Astrocyte (in vitro differentiated cells and primary cell): ENCODE measurements around the gene CASKIN1. TPM values are rescaled to one million over a fixed set of nuclear protein-coding genes. Genes with fewer than 3 reads are reported as not detected.

ENCODE experiments used
- DNase-seq: peaks from one replicate; pipeline ENCODE4 v3.0.0-alpha.2; 2010; ENCODE audit warnings: low read depth
- FAIRE-seq: peaks from 2 replicates; lab custom pipeline; 2011; peaks lifted over from hg19 to GRCh38; lab: Jason Lieb, UNC
- H2AFZ ChIP-seq: 2 replicates; pipeline ENCODE4 v1.6.0; 2012; ENCODE audit warnings: low read depth, low read length, inconsistent platforms
- H3K27ac ChIP-seq: 2 replicates; pipeline ENCODE4 v1.5.1; 2011; ENCODE audit warnings: low read depth, low read length, inconsistent platforms
- H3K27me3 ChIP-seq: 2 replicates; pipeline ENCODE4 v1.6.0; 2011; ENCODE audit warnings: low read length, inconsistent platforms; ENCODE audit not compliant: insufficient read depth
- H3K36me3 ChIP-seq: 2 replicates; pipeline ENCODE4 v1.5.1; 2011; ENCODE audit warnings: low read length, inconsistent platforms; ENCODE audit not compliant: insufficient read depth
- H3K4me1 ChIP-seq: 2 replicates; pipeline ENCODE4 v1.5.1; 2011; ENCODE audit warnings: low read length, inconsistent platforms; ENCODE audit not compliant: insufficient read depth
- H3K4me2 ChIP-seq: 2 replicates; pipeline ENCODE4 v1.6.0; 2012; ENCODE audit warnings: low read length, inconsistent platforms
- H3K4me3 ChIP-seq: 2 replicates; pipeline ENCODE4 v1.5.1; 2011; ENCODE audit warnings: low read depth, mild to moderate bottlenecking, low read length, inconsistent platforms; ENCODE audit not compliant: insufficient read depth
- H3K79me2 ChIP-seq: 2 replicates; pipeline ENCODE4 v1.6.0; 2012; ENCODE audit warnings: mild to moderate bottlenecking, low read length, inconsistent platforms; ENCODE audit not compliant: insufficient read depth
- H3K9ac ChIP-seq: 2 replicates; pipeline ENCODE4 v1.6.0; 2012; ENCODE audit warnings: mild to moderate bottlenecking, low read length, inconsistent platforms
- H3K9me3 ChIP-seq: 2 replicates; pipeline ENCODE4 v1.5.1; 2012; ENCODE audit warnings: low read depth, mild to moderate bottlenecking, low read length, inconsistent platforms; ENCODE audit not compliant: insufficient read depth
- H4K20me1 ChIP-seq: 2 replicates; pipeline ENCODE4 v1.6.0; 2012; ENCODE audit warnings: low read length, inconsistent platforms; ENCODE audit not compliant: insufficient read depth
- H3K27ac Mint-ChIP-seq: one replicate; pipeline ENCODE4 v1.8.0; 2021; ENCODE audit warnings: mild to moderate bottlenecking, mixed read lengths; ENCODE audit not compliant: unreplicated experiment
- H3K27me3 Mint-ChIP-seq: one replicate; pipeline ENCODE4 v1.8.0; 2021; ENCODE audit warnings: low read depth, mixed read lengths; ENCODE audit not compliant: unreplicated experiment
- H3K36me3 Mint-ChIP-seq: one replicate; pipeline ENCODE4 v1.8.0; 2021; ENCODE audit warnings: low read depth, mixed read lengths; ENCODE audit not compliant: unreplicated experiment
- H3K4me1 Mint-ChIP-seq: one replicate; pipeline ENCODE4 v1.8.0; 2021; ENCODE audit warnings: low read depth, mixed read lengths; ENCODE audit not compliant: unreplicated experiment
- H3K4me3 Mint-ChIP-seq: one replicate; pipeline ENCODE4 v1.8.0; 2021; ENCODE audit warnings: mild to moderate bottlenecking, moderate library complexity, mixed read lengths; ENCODE audit not compliant: unreplicated experiment
- H3K9me3 Mint-ChIP-seq: one replicate; pipeline ENCODE4 v1.8.0; 2021; ENCODE audit warnings: mild to moderate bottlenecking, mixed read lengths; ENCODE audit not compliant: unreplicated experiment
- CTCF ChIP-seq: IDR thresholded peaks from 2 replicates; pipeline ENCODE4 v1.5.1; 2011; ENCODE audit warnings: low read depth, mild to moderate bottlenecking, inconsistent platforms, low read length, moderate library complexity; ENCODE audit not compliant: insufficient read depth
- EZH2 ChIP-seq: IDR thresholded peaks from 2 replicates; pipeline ENCODE4 v1.6.1; 2012; ENCODE audit warnings: mild to moderate bottlenecking, low read length, inconsistent platforms; ENCODE audit not compliant: insufficient read depth
- total RNA-seq: library from RNA; stranded (reverse); gene quantifications from 2 replicates; pipeline ENCODE4 v1.2.1, GENCODE V29; 2021

The CASKIN1 gene
- total RNA-seq, 1 donor from 2014 or later: 0.66 TPM

GRCh38 chr16:2195322-2196161 lies 863 bp downstream of the CASKIN1 start:
- H3K4me3 Mint-ChIP-seq: peak overlapping the region; percentile 40
- H3K27ac Mint-ChIP-seq: no peak overlapping the region
- H4K20me1 ChIP-seq: peaks cover 11% of the 10 kb centered on the region
- no peaks in the 10 kb centered on the region for H3K4me1 Mint-ChIP-seq
- H3K4me2 ChIP-seq: peak overlapping the region; percentile 70
- no peaks in the 10 kb centered on the region for H3K9me3 ChIP-seq
- H3K27me3 Mint-ChIP-seq: peaks cover 46% of the 10 kb centered on the region
- FAIRE-seq (no peak), DNase-seq (no peak)
- no peaks in the 10 kb centered on the region for H3K79me2 ChIP-seq
- TF ChIP-seq EZH2 (peak; percentile 97), CTCF (no peak)
- H3K27ac ChIP-seq: no peak overlapping the region
- no peak overlapping the region for H2AFZ ChIP-seq
- no peaks in the 10 kb centered on the region for H3K36me3 ChIP-seq
- H3K4me1 ChIP-seq: no peaks in the 10 kb centered on the region
- no peak overlapping the region for H3K4me3 ChIP-seq
- no peaks in the 10 kb centered on the region for H3K9me3 Mint-ChIP-seq
- no peak overlapping the region for H3K9ac ChIP-seq
- peaks cover 3% of the 10 kb centered on the region for H3K36me3 Mint-ChIP-seq
- H3K27me3 ChIP-seq: peaks cover 26% of the 10 kb centered on the region

DNA sequence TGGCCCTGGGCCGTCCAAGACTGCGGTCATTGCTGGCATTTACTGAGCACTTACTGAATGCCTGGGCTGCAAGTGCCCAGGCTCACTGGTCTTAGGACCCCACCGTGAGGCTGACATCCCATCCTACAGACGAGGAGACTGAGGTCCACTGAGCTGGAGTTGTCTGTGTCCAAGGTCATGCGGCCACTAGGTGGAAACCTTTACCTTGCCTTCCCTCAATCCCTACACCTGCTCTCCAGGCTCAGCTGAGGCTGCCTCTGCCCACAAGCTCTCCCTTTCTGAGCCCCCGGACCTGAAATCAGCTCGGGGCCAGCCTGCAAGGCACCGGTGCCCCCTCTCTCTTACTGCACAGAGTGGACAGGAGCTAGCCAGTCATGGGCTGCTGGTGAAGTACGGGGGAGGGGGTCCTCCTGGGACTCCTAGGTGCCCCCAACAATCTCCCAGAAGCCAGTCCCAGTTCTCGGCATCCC lies 1.5 kb downstream of the CASKIN1 start:
- Mint-ChIP-seq H3K4me1 (no peaks in the 10 kb centered on the region), H3K27me3 (peaks cover 39% of the 10 kb centered on the region), H3K27ac (no peak overlapping the region), H3K9me3 (no peaks in the 10 kb centered on the region), H3K36me3 (peaks cover 3% of the 10 kb centered on the region), H3K4me3 (no peak overlapping the region)
- Histone ChIP-seq H3K4me1 (no peaks in the 10 kb centered on the region), H3K9ac (no peak overlapping the region), H4K20me1 (peaks cover 11% of the 10 kb centered on the region), H3K4me2 (no peak overlapping the region), H3K9me3 (no peaks in the 10 kb centered on the region), H3K27ac (no peak overlapping the region), H2AFZ (no peak overlapping the region), H3K36me3 (no peaks in the 10 kb centered on the region), H3K79me2 (no peaks in the 10 kb centered on the region), H3K27me3 (peaks cover 26% of the 10 kb centered on the region), H3K4me3 (no peak overlapping the region)
- FAIRE-seq (no peak), DNase-seq (no peak)
- no peak for TF ChIP-seq EZH2
- no peak for TF ChIP-seq CTCF
